SK-N-SH treated with all-trans-retinoic acid at 6 μM for 48 hours (cell line): ENCODE measurements around the gene TMEM132C.

ENCODE experiments used
- ATAC-seq: fragments of 200-7000 bp; cut with Tn5 transposase; 3 replicates; pipeline ENCODE4 v1.9.1; 2020; ENCODE audit warnings: mild to moderate bottlenecking, moderate library complexity
- ARNTL ChIP-seq: fragments of 450-650 bp; formaldehyde crosslinking; IDR thresholded peaks from 2 replicates; pipeline ENCODE4 v1.5.0; 2020; ENCODE audit warnings: low read depth, mild to moderate bottlenecking, moderate library complexity, borderline replicate concordance
- BACH2 ChIP-seq: fragments of 250-450 bp; sonication (Bioruptor Pico); IDR thresholded peaks from 2 replicates; pipeline ENCODE4 v1.9.0; 2021; ENCODE audit warnings: mild to moderate bottlenecking, borderline replicate concordance
- CREB5 ChIP-seq: fragments of 250-450 bp; sonication (Bioruptor Pico); IDR thresholded peaks from 2 replicates; pipeline ENCODE4 v1.5.1; 2020; ENCODE audit warnings: low read depth, mild to moderate bottlenecking, moderate library complexity
- CSDC2 ChIP-seq: fragments of 250-450 bp; sonication (Bioruptor Pico); IDR thresholded peaks from 2 replicates; pipeline ENCODE4 v1.5.0; 2020; ENCODE audit warnings: mild to moderate bottlenecking, moderate library complexity
- CSRNP3 ChIP-seq: fragments of 250-450 bp; sonication (Bioruptor Pico); IDR thresholded peaks from 2 replicates; pipeline ENCODE4 v1.5.1; 2021; ENCODE audit warnings: mild to moderate bottlenecking, moderate library complexity
- ESRRG ChIP-seq: fragments of 250-450 bp; sonication (Bioruptor Pico); IDR thresholded peaks from 2 replicates; pipeline ENCODE4 v1.6.1; 2021; ENCODE audit warnings: mild to moderate bottlenecking
- GLIS3 ChIP-seq: fragments of 250-450 bp; sonication (Bioruptor Pico); IDR thresholded peaks from 2 replicates; pipeline ENCODE4 v1.5.0; 2020; ENCODE audit warnings: mild to moderate bottlenecking, moderate library complexity
- ISL1 ChIP-seq: fragments of 250-450 bp; sonication (Bioruptor Pico); IDR thresholded peaks from 2 replicates; pipeline ENCODE4 v2.1.2; 2022; ENCODE audit warnings: mild to moderate bottlenecking, moderate library complexity
- OSR1 ChIP-seq: fragments of 250-450 bp; sonication (Bioruptor Pico); IDR thresholded peaks from 2 replicates; pipeline ENCODE4 v1.8.0; 2022; ENCODE audit warnings: moderate library complexity, mild to moderate bottlenecking, inconsistent platforms
- PPARA ChIP-seq: fragments of 250-450 bp; sonication (Bioruptor Pico); IDR thresholded peaks from 2 replicates; pipeline ENCODE4 v1.5.0; 2020; ENCODE audit warnings: mild to moderate bottlenecking, borderline replicate concordance
- RARB ChIP-seq: fragments of 250-450 bp; sonication (Bioruptor Pico); IDR thresholded peaks from 2 replicates; pipeline ENCODE4 v1.8.0; 2021; ENCODE audit warnings: mild to moderate bottlenecking, moderate library complexity
- SNAI2 ChIP-seq: fragments of 250-450 bp; sonication (Bioruptor Pico); IDR thresholded peaks from 2 replicates; pipeline ENCODE4 v1.5.0; 2020; ENCODE audit warnings: mild to moderate bottlenecking, moderate library complexity
- TOX ChIP-seq: fragments of 250-450 bp; sonication (Bioruptor Pico); IDR thresholded peaks from 2 replicates; pipeline ENCODE4 v1.8.0; 2021; ENCODE audit warnings: mild to moderate bottlenecking, moderate library complexity, borderline replicate concordance
- TSHZ2 ChIP-seq: fragments of 250-450 bp; sonication (Bioruptor Pico); IDR thresholded peaks from 2 replicates; pipeline ENCODE4 v1.5.0; 2020; ENCODE audit warnings: mild to moderate bottlenecking, moderate library complexity
- ZC3H10 ChIP-seq: fragments of 250-450 bp; sonication (Bioruptor Pico); IDR thresholded peaks from 2 replicates; pipeline ENCODE4 v1.5.1; 2021; ENCODE audit warnings: mild to moderate bottlenecking, moderate library complexity
- ZFP3 ChIP-seq: fragments of 250-450 bp; sonication (Bioruptor Pico); IDR thresholded peaks from 2 replicates; pipeline ENCODE4 v1.5.0; 2020; ENCODE audit warnings: mild to moderate bottlenecking, moderate library complexity
- ZFP30 ChIP-seq: fragments of 450-650 bp; formaldehyde crosslinking; IDR thresholded peaks from 2 replicates; pipeline ENCODE4 v1.5.0; 2022; ENCODE audit warnings: mild to moderate bottlenecking, moderate library complexity
- ZNF565 ChIP-seq: fragments of 450-650 bp; formaldehyde crosslinking; conservative IDR thresholded peaks from 2 replicates; pipeline ENCODE4 v1.5.0; 2020; ENCODE audit warnings: low read depth, mild to moderate bottlenecking, moderate library complexity
- ZNF70 ChIP-seq: fragments of 450-650 bp; formaldehyde crosslinking; IDR thresholded peaks from 2 replicates; pipeline ENCODE4 v1.5.0; 2020; ENCODE audit warnings: mild to moderate bottlenecking, moderate library complexity
- ZNF8 ChIP-seq: fragments of 450-650 bp; formaldehyde crosslinking; IDR thresholded peaks from 2 replicates; pipeline ENCODE4 v1.5.0; 2020; ENCODE audit warnings: mild to moderate bottlenecking, moderate library complexity
- TF ChIP-seq, protein P1 (sequence below): fragments of 250-450 bp; sonication (Bioruptor Pico); IDR thresholded peaks from 2 replicates; pipeline ENCODE4 v1.8.0; 2020; ENCODE audit warnings: mild to moderate bottlenecking, moderate library complexity, borderline replicate concordance
- TF ChIP-seq, protein P2 (sequence below): fragments of 250-450 bp; sonication (Bioruptor Pico); IDR thresholded peaks from 2 replicates; pipeline ENCODE4 v1.8.0; 2021; ENCODE audit warnings: low read depth, mild to moderate bottlenecking, moderate library complexity, borderline replicate concordance

Gene TMEM132C

DNA sequence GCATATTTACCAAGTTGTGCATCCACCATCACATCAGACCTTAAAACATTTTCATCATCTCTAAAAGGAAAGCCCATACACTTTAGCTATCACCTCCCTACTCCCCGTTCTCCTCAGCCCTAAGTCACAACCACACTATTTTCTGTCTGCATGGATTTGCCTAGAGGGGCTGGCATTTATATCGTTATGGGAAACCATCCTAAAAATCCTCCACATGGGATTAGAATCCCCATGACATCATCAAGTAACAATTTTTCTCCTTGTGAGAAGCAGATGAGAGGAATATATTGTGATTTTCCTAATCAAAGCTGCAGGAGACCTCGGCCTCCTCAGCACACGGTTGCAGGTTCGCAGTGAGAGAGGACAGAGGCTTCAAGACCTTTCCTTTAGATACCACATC lies 442.7 kb downstream of the TMEM132C start:
- no peak for TF ChIP-seq CSRNP3 (CRISPR knock-in tag)
- no peak for TF ChIP-seq PPARA
- TF ChIP-seq TOX (CRISPR knock-in tag) = no peak
- TF ChIP-seq, protein P1, sequence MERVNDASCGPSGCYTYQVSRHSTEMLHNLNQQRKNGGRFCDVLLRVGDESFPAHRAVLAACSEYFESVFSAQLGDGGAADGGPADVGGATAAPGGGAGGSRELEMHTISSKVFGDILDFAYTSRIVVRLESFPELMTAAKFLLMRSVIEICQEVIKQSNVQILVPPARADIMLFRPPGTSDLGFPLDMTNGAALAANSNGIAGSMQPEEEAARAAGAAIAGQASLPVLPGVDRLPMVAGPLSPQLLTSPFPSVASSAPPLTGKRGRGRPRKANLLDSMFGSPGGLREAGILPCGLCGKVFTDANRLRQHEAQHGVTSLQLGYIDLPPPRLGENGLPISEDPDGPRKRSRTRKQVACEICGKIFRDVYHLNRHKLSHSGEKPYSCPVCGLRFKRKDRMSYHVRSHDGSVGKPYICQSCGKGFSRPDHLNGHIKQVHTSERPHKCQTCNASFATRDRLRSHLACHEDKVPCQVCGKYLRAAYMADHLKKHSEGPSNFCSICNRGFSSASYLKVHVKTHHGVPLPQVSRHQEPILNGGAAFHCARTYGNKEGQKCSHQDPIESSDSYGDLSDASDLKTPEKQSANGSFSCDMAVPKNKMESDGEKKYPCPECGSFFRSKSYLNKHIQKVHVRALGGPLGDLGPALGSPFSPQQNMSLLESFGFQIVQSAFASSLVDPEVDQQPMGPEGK (CRISPR knock-in tag) = no peak
- TF ChIP-seq, protein P2, sequence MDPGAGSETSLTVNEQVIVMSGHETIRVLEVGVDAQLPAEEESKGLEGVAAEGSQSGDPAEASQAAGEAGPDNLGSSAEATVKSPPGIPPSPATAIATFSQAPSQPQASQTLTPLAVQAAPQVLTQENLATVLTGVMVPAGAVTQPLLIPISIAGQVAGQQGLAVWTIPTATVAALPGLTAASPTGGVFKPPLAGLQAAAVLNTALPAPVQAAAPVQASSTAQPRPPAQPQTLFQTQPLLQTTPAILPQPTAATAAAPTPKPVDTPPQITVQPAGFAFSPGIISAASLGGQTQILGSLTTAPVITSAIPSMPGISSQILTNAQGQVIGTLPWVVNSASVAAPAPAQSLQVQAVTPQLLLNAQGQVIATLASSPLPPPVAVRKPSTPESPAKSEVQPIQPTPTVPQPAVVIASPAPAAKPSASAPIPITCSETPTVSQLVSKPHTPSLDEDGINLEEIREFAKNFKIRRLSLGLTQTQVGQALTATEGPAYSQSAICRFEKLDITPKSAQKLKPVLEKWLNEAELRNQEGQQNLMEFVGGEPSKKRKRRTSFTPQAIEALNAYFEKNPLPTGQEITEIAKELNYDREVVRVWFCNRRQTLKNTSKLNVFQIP (CRISPR knock-in tag) = no peak
- no peak for TF ChIP-seq TSHZ2 (CRISPR knock-in tag)
- TF ChIP-seq ISL1 = no peak
- TF ChIP-seq ZC3H10 (CRISPR knock-in tag) = no peak
- no peak for TF ChIP-seq ESRRG
- TF ChIP-seq BACH2 = no peak
- TF ChIP-seq ZNF8 (CRISPR knock-in tag) = no peak
- no peak for TF ChIP-seq ZFP30 (CRISPR knock-in tag)
- no peak for TF ChIP-seq ZFP3 (CRISPR knock-in tag)
- no peak for TF ChIP-seq CREB5 (CRISPR knock-in tag)
- TF ChIP-seq RARB (CRISPR knock-in tag) = no peak
- no peak for TF ChIP-seq SNAI2 (CRISPR knock-in tag)
- TF ChIP-seq ZNF565 (CRISPR knock-in tag) = no peak
- no peak for TF ChIP-seq ARNTL
- ATAC-seq = no peak

GRCh38 chr12:128711486-128711885 lies 444.5 kb downstream of the TMEM132C start:
- no peak for TF ChIP-seq GLIS3 (CRISPR knock-in tag)
- no peak for TF ChIP-seq ZFP30 (CRISPR knock-in tag)
- no peak for TF ChIP-seq ZNF70 (CRISPR knock-in tag)
- TF ChIP-seq ZFP3 (CRISPR knock-in tag) = no peak
- no peak for TF ChIP-seq BACH2
- no peak for TF ChIP-seq CSDC2 (CRISPR knock-in tag)
- TF ChIP-seq TSHZ2 (CRISPR knock-in tag) = no peak
- TF ChIP-seq, protein P1 (CRISPR knock-in tag) = no peak
- TF ChIP-seq OSR1 = no peak
- TF ChIP-seq ZNF565 (CRISPR knock-in tag) = no peak
- TF ChIP-seq TOX (CRISPR knock-in tag) = no peak
- no peak for ATAC-seq
